Ishikawa (cell line): ENCODE measurements around the gene OR52J3.
A peak's percentile ranks its signal among the peaks of the same experiment; 100 is the strongest.

ENCODE experiments used
- CEBPB ChIP-seq: IDR thresholded peaks from 2 replicates; pipeline ENCODE4 v1.6.1; 2012
- CREB1 ChIP-seq: IDR thresholded peaks from 2 replicates; pipeline ENCODE4 v1.6.1; 2012; ENCODE audit warnings: low read depth
- EGR1 ChIP-seq: IDR thresholded peaks from 2 replicates; pipeline ENCODE4 v1.6.1; 2012
- EP300 ChIP-seq: IDR thresholded peaks from 2 replicates; pipeline ENCODE4 v1.6.1; 2012; ENCODE audit warnings: borderline replicate concordance
- FOXM1 ChIP-seq: IDR thresholded peaks from 2 replicates; pipeline ENCODE4 v1.6.1; 2012; ENCODE audit warnings: low read depth, borderline replicate concordance
- MAX ChIP-seq: IDR thresholded peaks from 2 replicates; pipeline ENCODE4 v1.6.1; 2012
- NFIC ChIP-seq: IDR thresholded peaks from 2 replicates; pipeline ENCODE4 v1.6.1; 2012
- RAD21 ChIP-seq: IDR thresholded peaks from 2 replicates; pipeline ENCODE4 v1.6.1; 2012; ENCODE audit warnings: low read depth
- REST ChIP-seq: IDR thresholded peaks from 2 replicates; pipeline ENCODE4 v1.6.1; 2012; ENCODE audit warnings: low read depth, mild to moderate bottlenecking
- TAF1 ChIP-seq: IDR thresholded peaks from 2 replicates; pipeline ENCODE4 v1.6.1; 2012; ENCODE audit warnings: low read depth, mild to moderate bottlenecking
- TCF12 ChIP-seq: IDR thresholded peaks from 2 replicates; pipeline ENCODE4 v1.6.1; 2012; ENCODE audit warnings: low read depth
- TEAD4 ChIP-seq: IDR thresholded peaks from 2 replicates; pipeline ENCODE4 v1.6.1; 2012
- USF1 ChIP-seq: IDR thresholded peaks from 2 replicates; pipeline ENCODE4 v1.6.1; 2012
- YY1 ChIP-seq: IDR thresholded peaks from 2 replicates; pipeline ENCODE4 v1.6.1; 2012; ENCODE audit warnings: low read depth
- ZBTB7A ChIP-seq: IDR thresholded peaks from 2 replicates; pipeline ENCODE4 v1.6.1; 2012; ENCODE audit warnings: low read depth

The OR52J3 gene

GRCh38 chr11:5046226-5046625 is at the start of gene OR52J3:
OR52J3 (plus strand) TSS chr11:5046526; CDS start chr11:5046526, 0 bp downstream.
- no peak for TF ChIP-seq TEAD4
- no peak for TF ChIP-seq MAX
- no peak for TF ChIP-seq TAF1
- TF ChIP-seq EGR1 = no peak
- TF ChIP-seq NFIC = no peak
- TF ChIP-seq YY1 = no peak
- TF ChIP-seq RAD21 = no peak
- no peak for TF ChIP-seq USF1
- TF ChIP-seq EP300 = no peak
- no peak for TF ChIP-seq CEBPB
- TF ChIP-seq FOXM1 = no peak
- no peak for TF ChIP-seq CREB1
- no peak for TF ChIP-seq REST
- no peak for TF ChIP-seq TCF12

- TF ChIP-seq RAD21 (peak; percentile 67), ZBTB7A (no peak)
Observed at GRCh38 chr11:5004424-5005274, 41.7 kb upstream of the OR52J3 start.

GRCh38 chr11:5007561-5007960 is 38.8 kb upstream of the OR52J3 start:
- TF ChIP-seq RAD21 (no peak), TAF1 (no peak)

- TF ChIP-seq USF1 (no peak), TEAD4 (no peak)
Observed at GRCh38 chr11:5011254-5011653, 35.1 kb upstream of the OR52J3 start.

- TF ChIP-seq MAX = no peak
- TF ChIP-seq EP300 = no peak
- no peak for TF ChIP-seq TCF12
- no peak for TF ChIP-seq ZBTB7A
- TF ChIP-seq USF1 = no peak
- TF ChIP-seq TEAD4 = no peak
Observed at GRCh38 chr11:5013012-5013411, 33.3 kb upstream of the OR52J3 start.

- TF ChIP-seq TAF1 = no peak
- TF ChIP-seq RAD21 = no peak
- TF ChIP-seq YY1 = no peak
- no peak for TF ChIP-seq USF1
- no peak for TF ChIP-seq ZBTB7A
- TF ChIP-seq EP300 = no peak
- no peak for TF ChIP-seq EGR1
- no peak for TF ChIP-seq TCF12
- TF ChIP-seq TEAD4 = no peak
- TF ChIP-seq CEBPB = no peak
- no peak for TF ChIP-seq NFIC
- TF ChIP-seq MAX = no peak
- no peak for TF ChIP-seq REST
- TF ChIP-seq FOXM1 = no peak
- no peak for TF ChIP-seq CREB1
Observed at GRCh38 chr11:5021996-5022395, 24.3 kb upstream of the OR52J3 start.
